22Rv1 (cell line): Measurements from ENCODE around the gene NGFR.

Experiments
- CTCF ChIP-seq: fragments of 450-650 bp; IDR thresholded peaks from 2 replicates; pipeline ENCODE4 v1.5.1; 2017; ENCODE audit warnings: mild to moderate bottlenecking
- ZFX ChIP-seq: fragments of 450-650 bp; IDR thresholded peaks from 2 replicates; pipeline ENCODE4 v1.6.1; 2017; ENCODE audit warnings: antibody characterized with exemption, borderline replicate concordance

GRCh38 chr17:49454050-49454449 lies 41.0 kb upstream of the NGFR start:
- no peak for TF ChIP-seq CTCF
- no peak for TF ChIP-seq ZFX
